HEK293 (cell line): ENCODE results near the gene UTP11.

Experiments used
- BCL11B ChIP-seq: fragments of 450-650 bp; formaldehyde crosslinking; IDR thresholded peaks from 2 replicates; pipeline ENCODE4 v1.5.1; 2016; ENCODE audit warnings: low read depth, missing biosample characterization, missing genetic modification characterization
- BCL6B ChIP-seq: fragments of 450-650 bp; formaldehyde crosslinking; IDR thresholded peaks from 2 replicates; pipeline ENCODE4 v1.5.1; 2017; ENCODE audit warnings: missing biosample characterization, missing genetic modification characterization
- GLIS1 ChIP-seq: fragments of 450-650 bp; formaldehyde crosslinking; IDR thresholded peaks from 2 replicates; pipeline ENCODE4 v1.5.1; 2016; ENCODE audit warnings: missing biosample characterization, missing genetic modification characterization
- SCRT2 ChIP-seq: fragments of 450-650 bp; formaldehyde crosslinking; IDR thresholded peaks from 2 replicates; pipeline ENCODE4 v1.5.1; 2016; ENCODE audit warnings: missing biosample characterization, missing genetic modification characterization
- SP2 ChIP-seq: fragments of 450-650 bp; formaldehyde crosslinking; IDR thresholded peaks from 2 replicates; pipeline ENCODE4 v1.5.1; 2016; ENCODE audit warnings: missing biosample characterization, missing genetic modification characterization
- YY1 ChIP-seq: fragments of 450-650 bp; formaldehyde crosslinking; IDR thresholded peaks from 2 replicates; pipeline ENCODE4 v1.5.1; 2018; ENCODE audit warnings: missing biosample characterization, missing genetic modification characterization
- ZBTB11 ChIP-seq: fragments of 450-650 bp; formaldehyde crosslinking; conservative IDR thresholded peaks from 2 replicates; pipeline ENCODE4 v1.5.1; 2016; ENCODE audit warnings: low read depth, missing biosample characterization, missing genetic modification characterization
- ZNF114 ChIP-seq: fragments of 450-650 bp; formaldehyde crosslinking; IDR thresholded peaks from 2 replicates; pipeline ENCODE4 v1.5.0; 2017; ENCODE audit warnings: missing biosample characterization, missing genetic modification characterization
- ZNF184 ChIP-seq: fragments of 450-650 bp; IDR thresholded peaks from 2 replicates; pipeline ENCODE4 v1.5.1; 2018; ENCODE audit warnings: missing biosample characterization, mild to moderate bottlenecking, missing genetic modification characterization
- ZNF24 ChIP-seq: fragments of 450-650 bp; formaldehyde crosslinking; IDR thresholded peaks from 2 replicates; pipeline ENCODE4 v1.5.1; 2016; ENCODE audit warnings: missing biosample characterization, missing genetic modification characterization
- ZNF341 ChIP-seq: fragments of 450-650 bp; formaldehyde crosslinking; IDR thresholded peaks from 2 replicates; pipeline ENCODE4; 2016; ENCODE audit warnings: low read depth, missing biosample characterization, missing genetic modification characterization
- ZNF362 ChIP-seq: fragments of 450-650 bp; formaldehyde crosslinking; IDR thresholded peaks from 2 replicates; pipeline ENCODE4 v1.5.1; 2016; ENCODE audit warnings: missing biosample characterization, missing genetic modification characterization
- ZNF394 ChIP-seq: fragments of 450-650 bp; formaldehyde crosslinking; IDR thresholded peaks from 2 replicates; pipeline ENCODE4 v1.5.1; 2016; ENCODE audit warnings: missing biosample characterization, missing genetic modification characterization, mild to moderate bottlenecking, moderate library complexity, borderline replicate concordance
- ZNF426 ChIP-seq: fragments of 450-650 bp; formaldehyde crosslinking; IDR thresholded peaks from 2 replicates; pipeline ENCODE4 v1.5.1; 2017; ENCODE audit warnings: missing biosample characterization, missing genetic modification characterization, mild to moderate bottlenecking, inconsistent platforms, moderate library complexity
- ZNF548 ChIP-seq: fragments of 450-650 bp; formaldehyde crosslinking; IDR thresholded peaks from 2 replicates; pipeline ENCODE4 v1.5.1; 2016; ENCODE audit warnings: missing biosample characterization, missing genetic modification characterization
- ZNF549 ChIP-seq: fragments of 450-650 bp; IDR thresholded peaks from 2 replicates; pipeline ENCODE4 v1.5.1; 2018; ENCODE audit warnings: missing biosample characterization, missing genetic modification characterization, mild to moderate bottlenecking, inconsistent platforms, moderate library complexity
- ZNF571 ChIP-seq: fragments of 450-650 bp; formaldehyde crosslinking; IDR thresholded peaks from 2 replicates; pipeline ENCODE4 v1.5.0; 2017; ENCODE audit warnings: missing biosample characterization, missing genetic modification characterization
- ZNF585B ChIP-seq: fragments of 450-650 bp; formaldehyde crosslinking; IDR thresholded peaks from 2 replicates; pipeline ENCODE4 v1.5.1; 2016; ENCODE audit warnings: missing biosample characterization, missing genetic modification characterization
- ZNF830 ChIP-seq: fragments of 450-650 bp; IDR thresholded peaks from 2 replicates; pipeline ENCODE4 v1.5.0; 2018; ENCODE audit warnings: missing biosample characterization, missing genetic modification characterization, low read depth, mild to moderate bottlenecking, moderate library complexity
- TF ChIP-seq, protein P1 (sequence below): fragments of 450-650 bp; formaldehyde crosslinking; IDR thresholded peaks from 2 replicates; pipeline ENCODE4 v1.5.1; 2016; ENCODE audit warnings: missing biosample characterization, missing genetic modification characterization, borderline replicate concordance
- TF ChIP-seq, protein P2 (sequence below): fragments of 450-650 bp; formaldehyde crosslinking; IDR thresholded peaks from 2 replicates; pipeline ENCODE4 v1.5.1; 2016; ENCODE audit warnings: missing biosample characterization, missing genetic modification characterization
- TF ChIP-seq, protein P3 (sequence below): fragments of 450-650 bp; formaldehyde crosslinking; IDR thresholded peaks from 2 replicates; pipeline ENCODE4 v1.5.1; 2016; ENCODE audit warnings: missing biosample characterization, missing genetic modification characterization
- TF ChIP-seq, protein P4 (sequence below): fragments of 450-650 bp; formaldehyde crosslinking; IDR thresholded peaks from 2 replicates; pipeline ENCODE4 v1.5.1; 2016; ENCODE audit warnings: missing biosample characterization, missing genetic modification characterization

The UTP11 gene

GRCh38 chr1:38046884-38047602, 34.5 kb downstream of the UTP11 start (continued):
- TF ChIP-seq ZNF114 (tag by site-specific recombination), result no peak
- no peak for TF ChIP-seq ZNF362
- TF ChIP-seq ZBTB11, result peak; percentile 53; the same call in 1 of the 2 replicates
- peak; percentile 89 for TF ChIP-seq GLIS1
- peak; percentile 78 for TF ChIP-seq SP2 (tag by site-specific recombination)
- TF ChIP-seq ZNF24 (tag by site-specific recombination), result 0 out of 2 replicates have a peak, but pooled peaks have one; percentile 35
- TF ChIP-seq, protein P1, sequence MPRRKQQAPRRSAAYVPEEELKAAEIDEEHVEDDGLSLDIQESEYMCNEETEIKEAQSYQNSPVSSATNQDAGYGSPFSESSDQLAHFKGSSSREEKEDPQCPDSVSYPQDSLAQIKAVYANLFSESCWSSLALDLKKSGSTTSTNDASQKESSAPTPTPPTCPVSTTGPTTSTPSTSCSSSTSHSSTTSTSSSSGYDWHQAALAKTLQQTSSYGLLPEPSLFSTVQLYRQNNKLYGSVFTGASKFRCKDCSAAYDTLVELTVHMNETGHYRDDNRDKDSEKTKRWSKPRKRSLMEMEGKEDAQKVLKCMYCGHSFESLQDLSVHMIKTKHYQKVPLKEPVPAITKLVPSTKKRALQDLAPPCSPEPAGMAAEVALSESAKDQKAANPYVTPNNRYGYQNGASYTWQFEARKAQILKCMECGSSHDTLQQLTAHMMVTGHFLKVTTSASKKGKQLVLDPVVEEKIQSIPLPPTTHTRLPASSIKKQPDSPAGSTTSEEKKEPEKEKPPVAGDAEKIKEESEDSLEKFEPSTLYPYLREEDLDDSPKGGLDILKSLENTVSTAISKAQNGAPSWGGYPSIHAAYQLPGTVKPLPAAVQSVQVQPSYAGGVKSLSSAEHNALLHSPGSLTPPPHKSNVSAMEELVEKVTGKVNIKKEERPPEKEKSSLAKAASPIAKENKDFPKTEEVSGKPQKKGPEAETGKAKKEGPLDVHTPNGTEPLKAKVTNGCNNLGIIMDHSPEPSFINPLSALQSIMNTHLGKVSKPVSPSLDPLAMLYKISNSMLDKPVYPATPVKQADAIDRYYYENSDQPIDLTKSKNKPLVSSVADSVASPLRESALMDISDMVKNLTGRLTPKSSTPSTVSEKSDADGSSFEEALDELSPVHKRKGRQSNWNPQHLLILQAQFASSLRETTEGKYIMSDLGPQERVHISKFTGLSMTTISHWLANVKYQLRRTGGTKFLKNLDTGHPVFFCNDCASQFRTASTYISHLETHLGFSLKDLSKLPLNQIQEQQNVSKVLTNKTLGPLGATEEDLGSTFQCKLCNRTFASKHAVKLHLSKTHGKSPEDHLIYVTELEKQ (tag by site-specific recombination), result no peak
- no peak for TF ChIP-seq YY1 (tag by site-specific recombination)
- no peak for TF ChIP-seq ZNF548 (tag by site-specific recombination)
- TF ChIP-seq ZNF830, result no peak
- no peak for TF ChIP-seq ZNF426 (tag by site-specific recombination)
- no peak for TF ChIP-seq ZNF585B (tag by site-specific recombination)
- TF ChIP-seq BCL6B (tag by site-specific recombination), result no peak
- TF ChIP-seq, protein P2, sequence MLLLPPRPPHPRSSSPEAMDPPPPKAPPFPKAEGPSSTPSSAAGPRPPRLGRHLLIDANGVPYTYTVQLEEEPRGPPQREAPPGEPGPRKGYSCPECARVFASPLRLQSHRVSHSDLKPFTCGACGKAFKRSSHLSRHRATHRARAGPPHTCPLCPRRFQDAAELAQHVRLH (tag by site-specific recombination), result no peak
- TF ChIP-seq BCL11B, result no peak
- no peak for TF ChIP-seq ZNF184 (tag by site-specific recombination)
- no peak for TF ChIP-seq ZNF394
- TF ChIP-seq, protein P3, sequence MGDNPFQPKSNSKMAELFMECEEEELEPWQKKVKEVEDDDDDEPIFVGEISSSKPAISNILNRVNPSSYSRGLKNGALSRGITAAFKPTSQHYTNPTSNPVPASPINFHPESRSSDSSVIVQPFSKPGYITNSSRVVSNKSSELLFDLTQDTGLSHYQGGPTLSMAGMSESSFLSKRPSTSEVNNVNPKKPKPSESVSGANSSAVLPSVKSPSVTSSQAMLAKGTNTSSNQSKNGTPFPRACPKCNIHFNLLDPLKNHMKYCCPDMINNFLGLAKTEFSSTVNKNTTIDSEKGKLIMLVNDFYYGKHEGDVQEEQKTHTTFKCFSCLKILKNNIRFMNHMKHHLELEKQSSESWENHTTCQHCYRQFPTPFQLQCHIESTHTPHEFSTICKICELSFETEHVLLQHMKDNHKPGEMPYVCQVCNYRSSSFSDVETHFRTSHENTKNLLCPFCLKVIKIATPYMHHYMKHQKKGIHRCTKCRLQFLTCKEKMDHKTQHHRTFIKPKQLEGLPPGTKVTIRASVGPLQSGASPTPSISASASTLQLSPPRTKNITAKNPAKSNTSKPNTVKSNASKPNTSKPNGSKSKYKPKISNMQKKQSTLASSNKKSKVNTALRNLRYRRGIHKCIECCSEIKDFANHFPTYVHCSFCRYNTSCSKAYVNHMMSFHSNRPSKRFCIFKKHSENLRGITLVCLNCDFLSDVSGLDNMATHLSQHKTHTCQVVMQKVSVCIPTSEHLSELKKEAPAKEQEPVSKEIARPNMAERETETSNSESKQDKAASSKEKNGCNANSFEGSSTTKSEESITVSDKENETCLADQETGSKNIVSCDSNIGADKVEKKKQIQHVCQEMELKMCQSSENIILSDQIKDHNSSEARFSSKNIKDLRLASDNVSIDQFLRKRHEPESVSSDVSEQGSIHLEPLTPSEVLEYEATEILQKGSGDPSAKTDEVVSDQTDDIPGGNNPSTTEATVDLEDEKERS, result no peak
- TF ChIP-seq, protein P4, sequence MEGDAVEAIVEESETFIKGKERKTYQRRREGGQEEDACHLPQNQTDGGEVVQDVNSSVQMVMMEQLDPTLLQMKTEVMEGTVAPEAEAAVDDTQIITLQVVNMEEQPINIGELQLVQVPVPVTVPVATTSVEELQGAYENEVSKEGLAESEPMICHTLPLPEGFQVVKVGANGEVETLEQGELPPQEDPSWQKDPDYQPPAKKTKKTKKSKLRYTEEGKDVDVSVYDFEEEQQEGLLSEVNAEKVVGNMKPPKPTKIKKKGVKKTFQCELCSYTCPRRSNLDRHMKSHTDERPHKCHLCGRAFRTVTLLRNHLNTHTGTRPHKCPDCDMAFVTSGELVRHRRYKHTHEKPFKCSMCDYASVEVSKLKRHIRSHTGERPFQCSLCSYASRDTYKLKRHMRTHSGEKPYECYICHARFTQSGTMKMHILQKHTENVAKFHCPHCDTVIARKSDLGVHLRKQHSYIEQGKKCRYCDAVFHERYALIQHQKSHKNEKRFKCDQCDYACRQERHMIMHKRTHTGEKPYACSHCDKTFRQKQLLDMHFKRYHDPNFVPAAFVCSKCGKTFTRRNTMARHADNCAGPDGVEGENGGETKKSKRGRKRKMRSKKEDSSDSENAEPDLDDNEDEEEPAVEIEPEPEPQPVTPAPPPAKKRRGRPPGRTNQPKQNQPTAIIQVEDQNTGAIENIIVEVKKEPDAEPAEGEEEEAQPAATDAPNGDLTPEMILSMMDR (tag by site-specific recombination), result peak; percentile 59
- no peak for TF ChIP-seq ZNF571 (tag by site-specific recombination)
- TF ChIP-seq SCRT2 (tag by site-specific recombination), result no peak
- no peak for TF ChIP-seq ZNF549 (tag by site-specific recombination)
- peak; percentile 84 for TF ChIP-seq ZNF341 (tag by site-specific recombination)
